ENCODE results near the gene DCDC2. TPM values are rescaled to one million over a fixed set of nuclear protein-coding genes. Genes with fewer than 3 reads are reported as not detected.

Gene DCDC2
- total RNA-seq, 3 donors from 2014 or later, result 8.9 to 9.5 TPM; not detected in 1

DNA sequence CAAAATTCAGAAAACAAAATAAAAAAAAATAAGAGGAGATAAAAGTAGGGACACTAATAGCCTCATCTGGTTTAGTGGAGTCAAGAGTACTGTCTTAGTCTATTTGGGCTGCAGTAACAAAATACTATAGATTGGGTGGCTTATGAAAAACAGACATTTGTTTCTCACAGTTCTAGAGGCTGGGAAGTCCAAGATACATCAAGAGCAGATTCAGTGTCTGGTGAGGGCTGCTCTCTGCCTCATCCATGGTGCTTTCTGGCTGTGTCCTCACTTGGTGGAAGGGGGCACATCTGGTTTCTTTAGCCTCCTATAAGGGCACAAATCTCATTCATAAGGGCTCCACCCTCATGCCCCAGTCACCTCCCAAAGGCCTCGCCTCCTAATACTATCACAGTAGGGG is 205.8 kb downstream of the DCDC2 start:
- intact Hi-C loops (cut with DNase I; ENCODE audit: low total_unique reads), result loop anchor here (5.0 kb wide), 1 partner anchor 565 kb away; no protein-coding TSS in a partner anchor
- no peaks in the 10 kb centered on the region for H3K9me3 ChIP-seq
- no peak overlapping the region for H3K4me3 ChIP-seq
- H3K36me3 ChIP-seq, result no peaks in the 10 kb centered on the region
- H3K27me3 ChIP-seq, result no peaks in the 10 kb centered on the region
- no peak for TF ChIP-seq POLR2A (IDR thresholded peaks at IDR 0.05)
- TF ChIP-seq, protein P1, sequence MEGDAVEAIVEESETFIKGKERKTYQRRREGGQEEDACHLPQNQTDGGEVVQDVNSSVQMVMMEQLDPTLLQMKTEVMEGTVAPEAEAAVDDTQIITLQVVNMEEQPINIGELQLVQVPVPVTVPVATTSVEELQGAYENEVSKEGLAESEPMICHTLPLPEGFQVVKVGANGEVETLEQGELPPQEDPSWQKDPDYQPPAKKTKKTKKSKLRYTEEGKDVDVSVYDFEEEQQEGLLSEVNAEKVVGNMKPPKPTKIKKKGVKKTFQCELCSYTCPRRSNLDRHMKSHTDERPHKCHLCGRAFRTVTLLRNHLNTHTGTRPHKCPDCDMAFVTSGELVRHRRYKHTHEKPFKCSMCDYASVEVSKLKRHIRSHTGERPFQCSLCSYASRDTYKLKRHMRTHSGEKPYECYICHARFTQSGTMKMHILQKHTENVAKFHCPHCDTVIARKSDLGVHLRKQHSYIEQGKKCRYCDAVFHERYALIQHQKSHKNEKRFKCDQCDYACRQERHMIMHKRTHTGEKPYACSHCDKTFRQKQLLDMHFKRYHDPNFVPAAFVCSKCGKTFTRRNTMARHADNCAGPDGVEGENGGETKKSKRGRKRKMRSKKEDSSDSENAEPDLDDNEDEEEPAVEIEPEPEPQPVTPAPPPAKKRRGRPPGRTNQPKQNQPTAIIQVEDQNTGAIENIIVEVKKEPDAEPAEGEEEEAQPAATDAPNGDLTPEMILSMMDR (IDR thresholded peaks at IDR 0.05), result no peak
- TF ChIP-seq POLR2AphosphoS5 (IDR thresholded peaks at IDR 0.05), result no peak
- H3K4me1 ChIP-seq, result no peaks in the 10 kb centered on the region
- no peak overlapping the region for H3K27ac ChIP-seq
- no peak for DNase-seq (ENCODE audit: low spot score in 2 of 2)

DNA sequence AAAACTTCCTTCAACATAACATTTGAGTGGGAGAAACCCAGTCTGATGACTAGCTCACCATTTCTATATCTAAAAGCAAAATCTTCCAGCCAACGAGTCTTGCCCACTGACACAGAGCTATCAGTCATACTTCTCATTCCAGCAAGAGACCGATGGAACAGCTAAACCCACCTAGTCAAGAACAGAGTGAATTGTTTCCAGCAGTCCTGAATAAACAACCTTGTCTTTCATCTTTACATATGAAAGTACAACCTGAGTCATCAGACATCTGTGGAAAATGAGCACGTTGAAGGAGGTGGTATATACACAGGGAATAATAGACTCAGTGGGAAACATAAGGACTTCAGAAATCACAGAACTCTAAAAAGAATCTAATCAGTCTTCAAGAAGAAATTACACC is 208.0 kb downstream of the DCDC2 start:
- H3K27ac ChIP-seq, result no peak overlapping the region
- intact Hi-C loops (cut with DNase I; ENCODE audit: low total_unique reads), result loop anchor here (5.0 kb wide), 1 partner anchor 563 kb away; no protein-coding TSS in a partner anchor
- no peak overlapping the region for H3K4me3 ChIP-seq
- no peaks in the 10 kb centered on the region for H3K9me3 ChIP-seq
- H3K27me3 ChIP-seq, result no peaks in the 10 kb centered on the region
- no peaks in the 10 kb centered on the region for H3K4me1 ChIP-seq
- no peaks in the 10 kb centered on the region for H3K36me3 ChIP-seq
- TF ChIP-seq POLR2A (IDR thresholded peaks at IDR 0.05) (no peak), POLR2AphosphoS5 (IDR thresholded peaks at IDR 0.05) (no peak)
- TF ChIP-seq, protein P1 (IDR thresholded peaks at IDR 0.05), result no peak
- DNase-seq (ENCODE audit: low spot score in 2 of 2), result no peak

DNA sequence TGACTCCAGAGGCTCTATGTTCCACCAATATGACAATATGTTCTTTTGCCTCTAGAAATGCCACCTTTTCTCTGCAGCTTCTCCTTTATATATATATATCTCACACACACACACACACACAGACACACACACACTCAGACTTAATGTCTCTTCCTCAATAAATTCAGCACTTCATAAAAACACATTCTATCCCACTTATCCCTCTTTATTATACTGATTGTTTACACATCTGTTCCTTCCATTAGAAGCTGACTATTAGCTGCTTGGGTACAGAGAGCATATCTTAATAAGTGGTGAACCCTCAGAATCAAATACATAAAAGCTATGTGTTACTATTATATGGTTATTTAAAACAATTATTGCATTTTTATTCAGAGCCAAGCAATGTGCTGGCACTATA is 208.6 kb downstream of the DCDC2 start:
- Histone ChIP-seq H3K27ac (no peak overlapping the region), H3K27me3 (no peaks in the 10 kb centered on the region), H3K36me3 (no peaks in the 10 kb centered on the region), H3K4me1 (no peaks in the 10 kb centered on the region), H3K9me3 (no peaks in the 10 kb centered on the region), H3K4me3 (no peak overlapping the region)
- TF ChIP-seq POLR2AphosphoS5 (IDR thresholded peaks at IDR 0.05) (no peak), POLR2A (IDR thresholded peaks at IDR 0.05) (no peak)
- TF ChIP-seq, protein P1 (IDR thresholded peaks at IDR 0.05), result no peak
- DNase-seq (ENCODE audit: low spot score in 2 of 2), result no peak
- intact Hi-C loops (cut with DNase I; ENCODE audit: low total_unique reads), result no loop called here

DNA sequence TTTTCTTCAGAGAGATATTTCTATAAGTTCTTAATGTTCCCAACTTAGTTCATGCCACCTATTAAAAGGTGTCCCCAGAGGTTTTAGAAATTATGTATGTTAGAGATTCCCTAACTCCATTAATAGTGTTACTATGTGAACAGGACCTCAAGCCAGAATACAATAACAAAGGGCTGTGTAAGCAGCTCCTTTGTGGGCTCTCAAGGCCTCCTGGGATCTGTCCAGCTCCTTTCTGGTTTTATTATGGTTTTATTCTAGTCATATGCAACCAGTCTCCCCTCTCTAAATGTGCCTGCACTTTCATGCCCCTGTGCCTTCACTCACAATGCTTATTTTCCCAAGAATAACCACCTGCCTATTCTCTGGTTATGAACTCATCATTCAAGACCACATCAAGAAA is 209.2 kb downstream of the DCDC2 start:
- H3K27me3 ChIP-seq, result no peaks in the 10 kb centered on the region
- H3K9me3 ChIP-seq, result no peaks in the 10 kb centered on the region
- H3K4me3 ChIP-seq, result no peak overlapping the region
- no peaks in the 10 kb centered on the region for H3K36me3 ChIP-seq
- H3K27ac ChIP-seq, result no peak overlapping the region
- TF ChIP-seq POLR2AphosphoS5 (IDR thresholded peaks at IDR 0.05) (no peak), POLR2A (IDR thresholded peaks at IDR 0.05) (no peak)
- TF ChIP-seq, protein P1 (IDR thresholded peaks at IDR 0.05), result no peak
- intact Hi-C loops (cut with DNase I; ENCODE audit: low total_unique reads), result no loop called here
- no peaks in the 10 kb centered on the region for H3K4me1 ChIP-seq
- DNase-seq (ENCODE audit: low spot score in 2 of 2), result no peak

DNA sequence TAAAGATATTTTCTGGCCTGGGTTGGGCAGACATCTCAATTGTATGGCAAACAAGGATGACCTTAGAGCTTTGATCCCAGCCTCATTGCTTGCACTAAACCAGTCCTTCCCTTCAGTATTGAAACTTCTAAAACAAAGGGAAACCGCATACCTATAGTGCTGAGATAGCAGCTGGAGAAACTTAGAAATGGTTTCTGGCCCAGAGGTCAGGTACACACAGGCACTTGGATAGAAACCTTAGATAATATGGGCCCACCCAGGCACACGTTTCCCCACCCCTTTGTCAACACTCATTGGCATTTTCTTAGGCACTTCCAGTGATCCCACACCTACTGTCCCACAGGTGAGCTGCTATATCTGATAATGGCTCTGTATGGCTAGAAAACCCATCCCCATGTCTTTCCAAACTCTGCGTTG is 209.7 kb downstream of the DCDC2 start:
- H3K4me3 ChIP-seq, result no peak overlapping the region
- no peak for TF ChIP-seq POLR2AphosphoS5 (IDR thresholded peaks at IDR 0.05)
- no peak for TF ChIP-seq POLR2A (IDR thresholded peaks at IDR 0.05)
- TF ChIP-seq, protein P1 (IDR thresholded peaks at IDR 0.05), result no peak
- H3K27ac ChIP-seq, result no peak overlapping the region
- H3K9me3 ChIP-seq, result no peaks in the 10 kb centered on the region
- intact Hi-C loops (cut with DNase I; ENCODE audit: low total_unique reads), result no loop called here
- H3K36me3 ChIP-seq, result no peaks in the 10 kb centered on the region
- DNase-seq (ENCODE audit: low spot score in 2 of 2), result no peak
- H3K27me3 ChIP-seq, result no peaks in the 10 kb centered on the region
- no peaks in the 10 kb centered on the region for H3K4me1 ChIP-seq

All from breast epithelium (tissue), 4 donors.